K562 (cell line): ENCODE results near the gene TMEM92. TPM values are rescaled to one million over a fixed set of nuclear protein-coding genes. Genes with fewer than 3 reads are reported as not detected.

ENCODE experiments used
- ATAC-seq: fragments of 200-7000 bp; cut with Tn5 transposase; 3 replicates; pipeline ENCODE4 v1.9.1; 2020; ENCODE audit warnings: moderate library complexity
- BruUV-seq: library from RNA; stranded (reverse); fragments of 400-500 nt; replicated peaks from 2 replicates; lab custom pipeline; 2021; lab: Mats Ljungman, UMichigan
- CTCF ChIA-PET: fragments of 300-600 bp; formaldehyde crosslinking; extraction: SDS; loops from one replicate; lab custom pipeline; 2021; ENCODE audit warnings: low intra/inter-chr PET ratio; lab: Yijun Ruan, JAX
- POLR2A ChIA-PET: fragments of 300-600, 350-650 bp; sonication (Branson Sonifier 250); formaldehyde crosslinking; extraction: SDS; loops from one replicate; lab custom pipeline; 2021; ENCODE audit warnings: antibody characterized with exemption, inconsistent platforms; lab: Yijun Ruan, JAX
- DNase-seq, 4 experiments: peaks; one replicate each; pipeline versions ENCODE4 v3.0.0 to v3.0.0-alpha.2; 2011 to 2018; ENCODE audit warnings: low spot score in 3 of 4, mixed read lengths in 3 of 4; ENCODE audit errors: extremely low read depth in 1 of 4
- FAIRE-seq: peaks from 2 replicates; lab custom pipeline; 2011; peaks lifted over from hg19 to GRCh38; lab: Jason Lieb, UNC
- H2AFZ ChIP-seq: 2 replicates; pipeline ENCODE4 v1.6.0; 2011; ENCODE audit warnings: low read depth, low read length, control low read depth, inconsistent platforms
- H3K27ac ChIP-seq: fragments of 200-600 bp; 3 replicates; pipeline ENCODE4 v1.8.0; 2011; ENCODE audit warnings: low read depth, mild to moderate bottlenecking, control low read depth, inconsistent platforms, low read length, moderate library complexity, mixed read lengths; ENCODE audit errors: extremely low read depth
- H3K27me3 ChIP-seq, 2 experiments: fragments of 300-600 bp in 1 of 2; 2 replicates in 1 of 2; 3 replicates in 1 of 2; pipeline versions ENCODE4 v1.6.0 to v1.8.0; 2011; ENCODE audit warnings: inconsistent platforms in 2 of 2, low read length in 2 of 2, mild to moderate bottlenecking in 1 of 2, mixed read lengths in 1 of 2, moderate library complexity in 1 of 2; ENCODE audit not compliant: control insufficient read depth in 2 of 2, insufficient read depth in 2 of 2
- H3K36me3 ChIP-seq: fragments of 300-600 bp; 3 replicates; pipeline ENCODE4 v1.8.0; 2011; ENCODE audit warnings: mild to moderate bottlenecking, low read length, inconsistent platforms; ENCODE audit not compliant: control insufficient read depth, insufficient read depth
- H3K4me1 ChIP-seq, 2 experiments: fragments of 200-600 bp in 1 of 2; replicated peaks in 1 of 2; 2 replicates in 1 of 2; 3 replicates in 1 of 2; pipeline versions ENCODE4 v1.5.1 to v1.8.0; 2011; ENCODE audit warnings: inconsistent platforms in 2 of 2, low read length in 2 of 2, mild to moderate bottlenecking in 1 of 2, mixed read lengths in 1 of 2, moderate library complexity in 1 of 2; ENCODE audit not compliant: control insufficient read depth in 2 of 2, insufficient read depth in 2 of 2
- H3K4me2 ChIP-seq: 2 replicates; pipeline ENCODE4 v1.6.1; 2011; ENCODE audit warnings: low read length, control low read depth, inconsistent platforms, mixed read lengths; ENCODE audit not compliant: insufficient read depth
- H3K4me3 ChIP-seq: fragments of 200-600 bp; sonication (generic), shearing (Covaris generic); 2 replicates; pipeline ENCODE4 v1.5.1; 2016; ENCODE audit warnings: control low read depth, inconsistent platforms
- H3K79me2 ChIP-seq: fragments of 200-600 bp; 3 replicates; pipeline ENCODE4 v1.8.0; 2011; ENCODE audit warnings: low read length, inconsistent platforms; ENCODE audit not compliant: control insufficient read depth, insufficient read depth
- H3K9ac ChIP-seq, 2 experiments: 2 replicates each; pipeline versions ENCODE4 v1.6.0 to v1.6.1; 2011; ENCODE audit warnings: low read depth in 2 of 2, low read length in 2 of 2, control low read depth in 1 of 2, inconsistent platforms in 1 of 2, mild to moderate bottlenecking in 1 of 2, mixed read lengths in 1 of 2; ENCODE audit not compliant: insufficient read depth in 1 of 2
- H3K9me1 ChIP-seq: one replicate; pipeline ENCODE4 v1.6.0; 2011; ENCODE audit warnings: inconsistent platforms, mild to moderate bottlenecking, low read length, moderate library complexity; ENCODE audit not compliant: control insufficient read depth, insufficient read depth
- H3K9me3 ChIP-seq: replicated peaks from 2 replicates; pipeline ENCODE4 v1.5.1; 2011; ENCODE audit warnings: low read depth, low read length, inconsistent platforms; ENCODE audit not compliant: control insufficient read depth, insufficient read depth
- H4K20me1 ChIP-seq: replicated peaks from 2 replicates; pipeline ENCODE4 v1.6.1; 2011; ENCODE audit warnings: low read length, inconsistent platforms, mixed read lengths; ENCODE audit not compliant: control insufficient read depth, insufficient read depth
- FOXA1 ChIP-seq: fragments of 450-650 bp; IDR thresholded peaks from 2 replicates; pipeline ENCODE4 v1.6.1; 2016; ENCODE audit warnings: mild to moderate bottlenecking, borderline replicate concordance
- HSF4 ChIP-seq: fragments of 250-450 bp; sonication (Bioruptor Pico); IDR thresholded peaks from 2 replicates; pipeline ENCODE4 v2.1.2; 2022; ENCODE audit warnings: mild to moderate bottlenecking, moderate library complexity, borderline replicate concordance
- KAT2B ChIP-seq: IDR thresholded peaks from one replicate; pipeline ENCODE4 v1.6.1; 2012; ENCODE audit warnings: low read depth, mild to moderate bottlenecking, control low read depth, inconsistent platforms, low read length, moderate library complexity
- MYC ChIP-seq, 2 experiments: fragments of 250-450 bp in 1 of 2; sonication (Bioruptor Pico) in 1 of 2; IDR thresholded peaks; 2 replicates each; pipeline versions ENCODE4 v1.5.1 to v1.6.1; 2012 to 2021; ENCODE audit warnings: low read depth in 2 of 2, borderline replicate concordance in 1 of 2, improper control_type of control experiment in 1 of 2, low read length in 1 of 2, mild to moderate bottlenecking in 1 of 2, moderate library complexity in 1 of 2
- PRMT5 ChIP-seq: sonication (generic); formaldehyde crosslinking; IDR thresholded peaks from 2 replicates; pipeline ENCODE4 v1.5.0; 2020; ENCODE audit warnings: missing genetic modification reagents
- SETDB1 ChIP-seq: IDR thresholded peaks from one replicate; pipeline ENCODE4 v1.6.1; 2012; ENCODE audit warnings: low read length, control low read depth, inconsistent platforms
- ZNF121 ChIP-seq: sonication (generic); formaldehyde crosslinking; conservative IDR thresholded peaks from 2 replicates; pipeline ENCODE4 v1.8.0; 2022; ENCODE audit warnings: missing genetic modification reagents
- WGBS: fragments of 100-300 bp; shearing (Covaris generic); methylation state at CpG from one replicate; pipeline ENCODE4 v1.1.6; 2016; ENCODE audit warnings: low coverage, mixed read lengths; ENCODE audit not compliant: insufficient coverage; ENCODE audit errors: missing lambda C conversion rate; 5-methylcytosine and 5-hydroxymethylcytosine counted together
- in situ Hi-C: fragments of 300-500 bp; cut with MboI; formaldehyde crosslinking; loops from 4 replicates; pipeline ENCODE4 v1.15.0; 2018; ENCODE audit warnings: inconsistent platforms, mixed read lengths
- intact Hi-C: fragments of 100-400 bp; cut with micrococcal nuclease; formaldehyde crosslinking; loops from 2 replicates; pipeline ENCODE4 v1.14.2; 2022
- polyA plus RNA-seq, 8 experiments: library from polyadenylated mRNA; depleted of rRNA in 4 of 8; stranded (reverse) in 5 of 8; unstranded in 3 of 8; fragments of >200 nt; fragmentation: Nextera tagmentation in 2 of 8; fragmentation: Illumina TruSeq in 1 of 8; extraction: Ambion mirVana in 2 of 8; extraction: Trizol in 1 of 8; gene quantifications; 2 replicates each; pipeline versions ENCODE4 v1.2.1 to v1.2.3, GENCODE V29; 2011 to 2014; ENCODE audit warnings: inconsistent platforms in 1 of 8, missing spikeins in 1 of 8
- total RNA-seq, 7 experiments: library from RNA; depleted of rRNA in 6 of 7; stranded (reverse); fragments of >200 nt in 6 of 7; fragmentation: Illumina TruSeq in 2 of 7; extraction: Trizol in 2 of 7; gene quantifications; 2 replicates each; pipeline versions ENCODE4 v1.2.1 to v1.2.3, GENCODE V29; 2011 to 2021; ENCODE audit warnings: low replicate concordance in 1 of 7
- TF ChIP-seq, protein P1 (sequence below): fragments of 450-650 bp; IDR thresholded peaks from 2 replicates; pipeline ENCODE4 v1.6.1; 2014; ENCODE audit warnings: low read depth, mild to moderate bottlenecking, moderate library complexity, borderline replicate concordance
- TF ChIP-seq, protein P2 (sequence below): fragments of 450-650 bp; IDR thresholded peaks from 2 replicates; pipeline ENCODE4 v1.6.1; 2017; ENCODE audit warnings: mild to moderate bottlenecking, moderate library complexity

TMEM92 gene
- total and polyA plus RNA-seq, 9 of the 15 experiments (the other 6 are each of a cell fraction or from before 2014, with no cell fraction given), result 0.14 to 2.1 (median 0.40) TPM

DNA sequence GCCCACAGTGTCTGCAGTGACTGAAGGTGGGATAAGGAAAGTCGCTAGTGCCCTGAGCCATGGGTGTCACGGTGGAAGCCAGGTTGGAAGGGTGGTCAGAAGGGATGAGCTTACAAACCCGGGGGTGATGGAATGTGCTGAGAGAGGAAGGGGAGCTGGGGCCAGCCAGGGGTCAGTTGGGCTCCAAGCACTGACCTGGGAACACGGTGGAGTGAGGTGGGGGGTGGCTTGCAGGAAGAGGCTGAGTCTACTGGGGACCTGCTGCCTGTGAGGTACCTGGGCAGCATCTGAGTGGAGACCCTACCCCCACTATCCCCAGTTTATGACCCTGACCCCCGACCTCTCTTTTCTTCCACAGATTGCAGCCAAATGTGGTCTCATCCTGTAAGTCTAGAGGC is 3.1 kb downstream of the TMEM92 start:
- H3K9me1 ChIP-seq, result no peaks in the 10 kb centered on the region
- TF ChIP-seq SETDB1 (no peak), MYC (IDR thresholded peaks at IDR 0.05; ENCODE audit: low read depth, low read length) (no peak), MYC (CRISPR knock-in tag; IDR thresholded peaks at IDR 0.05; ENCODE audit: borderline replicate concordance, low read depth) (no peak), HSF4 (CRISPR knock-in tag) (no peak), ZNF121 (no peak), PRMT5 (CRISPR knock-in tag) (no peak), KAT2B (no peak), FOXA1 (no peak)
- TF ChIP-seq, protein P1, sequence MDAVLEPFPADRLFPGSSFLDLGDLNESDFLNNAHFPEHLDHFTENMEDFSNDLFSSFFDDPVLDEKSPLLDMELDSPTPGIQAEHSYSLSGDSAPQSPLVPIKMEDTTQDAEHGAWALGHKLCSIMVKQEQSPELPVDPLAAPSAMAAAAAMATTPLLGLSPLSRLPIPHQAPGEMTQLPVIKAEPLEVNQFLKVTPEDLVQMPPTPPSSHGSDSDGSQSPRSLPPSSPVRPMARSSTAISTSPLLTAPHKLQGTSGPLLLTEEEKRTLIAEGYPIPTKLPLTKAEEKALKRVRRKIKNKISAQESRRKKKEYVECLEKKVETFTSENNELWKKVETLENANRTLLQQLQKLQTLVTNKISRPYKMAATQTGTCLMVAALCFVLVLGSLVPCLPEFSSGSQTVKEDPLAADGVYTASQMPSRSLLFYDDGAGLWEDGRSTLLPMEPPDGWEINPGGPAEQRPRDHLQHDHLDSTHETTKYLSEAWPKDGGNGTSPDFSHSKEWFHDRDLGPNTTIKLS, result no peak
- TF ChIP-seq, protein P2, sequence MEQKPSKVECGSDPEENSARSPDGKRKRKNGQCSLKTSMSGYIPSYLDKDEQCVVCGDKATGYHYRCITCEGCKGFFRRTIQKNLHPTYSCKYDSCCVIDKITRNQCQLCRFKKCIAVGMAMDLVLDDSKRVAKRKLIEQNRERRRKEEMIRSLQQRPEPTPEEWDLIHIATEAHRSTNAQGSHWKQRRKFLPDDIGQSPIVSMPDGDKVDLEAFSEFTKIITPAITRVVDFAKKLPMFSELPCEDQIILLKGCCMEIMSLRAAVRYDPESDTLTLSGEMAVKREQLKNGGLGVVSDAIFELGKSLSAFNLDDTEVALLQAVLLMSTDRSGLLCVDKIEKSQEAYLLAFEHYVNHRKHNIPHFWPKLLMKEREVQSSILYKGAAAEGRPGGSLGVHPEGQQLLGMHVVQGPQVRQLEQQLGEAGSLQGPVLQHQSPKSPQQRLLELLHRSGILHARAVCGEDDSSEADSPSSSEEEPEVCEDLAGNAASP, result no peak
- FAIRE-seq (no peak), ATAC-seq (no peak), DNase-seq (no peak)
- H3K4me2 ChIP-seq, result no peak overlapping the region
- H2AFZ ChIP-seq, result no peak overlapping the region
- peaks cover 12 to 23% of the 10 kb centered on the region in 2 experiments for H3K4me1 ChIP-seq
- H3K36me3 ChIP-seq, result no peaks in the 10 kb centered on the region
- H3K27ac ChIP-seq, result no peak overlapping the region
- CTCF ChIA-PET, result no interaction called here
- H3K79me2 ChIP-seq, result no peaks in the 10 kb centered on the region
- H4K20me1 ChIP-seq, result no peaks in the 10 kb centered on the region
- intact Hi-C loops, result no loop called here
- H3K9me3 ChIP-seq, result no peaks in the 10 kb centered on the region
- peaks cover 0 to 22% of the 10 kb centered on the region in 2 experiments; a peak in 2 of 5 replicates for H3K27me3 ChIP-seq
- WGBS, result 0% methylated on average over 4 of the region's 5 CpGs
- in situ Hi-C loops, result no loop called here
- POLR2A ChIA-PET, result no interaction called here
- BruUV-seq, result no TSS peak
- H3K4me3 ChIP-seq, result no peak overlapping the region
- H3K9ac ChIP-seq, result no peak overlapping the region
